Neural progenitor cell (in vitro differentiated cells): ENCODE data around the gene GARIN5A. TPM values are rescaled to one million over a fixed set of nuclear protein-coding genes. Genes with fewer than 3 reads are reported as not detected.

Experiments used
- DNase-seq: peaks from one replicate; pipeline ENCODE4 v3.0.0-alpha.2; 2016; ENCODE audit warnings: low spot score
- H2AFZ ChIP-seq: fragments of 200-600 bp; sonication (generic); replicated peaks from 2 replicates; pipeline ENCODE4 v1.6.1; 2016; ENCODE audit warnings: antibody characterized with exemption
- H3F3A ChIP-seq: fragments of 200-600 bp; sonication (generic); 2 replicates; pipeline ENCODE4 v1.6.1; 2016; ENCODE audit warnings: antibody characterized with exemption, low read depth
- H3K27ac ChIP-seq: fragments of 200-600 bp; sonication (generic); 2 replicates; pipeline ENCODE4 v1.5.1; 2016; ENCODE audit warnings: mild to moderate bottlenecking
- H3K27me3 ChIP-seq: fragments of 200-600 bp; sonication (generic); 2 replicates; pipeline ENCODE4 v1.6.1; 2016; ENCODE audit warnings: mild to moderate bottlenecking, moderate library complexity
- H3K36me3 ChIP-seq: fragments of 200-600 bp; sonication (generic); 2 replicates; pipeline ENCODE4 v1.5.1; 2016
- H3K4me1 ChIP-seq: fragments of 200-600 bp; sonication (generic); 2 replicates; pipeline ENCODE4 v1.6.1; 2016; ENCODE audit warnings: mixed run types
- H3K4me2 ChIP-seq: fragments of 200-600 bp; sonication (generic); 2 replicates; pipeline ENCODE4 v1.6.1; 2016
- H3K4me3 ChIP-seq: fragments of 200-600 bp; sonication (generic); 2 replicates; pipeline ENCODE4 v1.5.1; 2016
- H3K79me2 ChIP-seq: fragments of 200-600 bp; sonication (generic); 2 replicates; pipeline ENCODE4 v1.6.1; 2016; ENCODE audit warnings: low read depth
- H3K9ac ChIP-seq: fragments of 200-600 bp; sonication (generic); 2 replicates; pipeline ENCODE4 v1.6.1; 2016
- H3K9me3 ChIP-seq: fragments of 200-600 bp; sonication (generic); 2 replicates; pipeline ENCODE4 v1.5.1; 2016; ENCODE audit warnings: low read depth
- H4K20me1 ChIP-seq: fragments of 200-600 bp; sonication (generic); 2 replicates; pipeline ENCODE4 v1.6.1; 2016; ENCODE audit warnings: low read depth
- H3K27ac Mint-ChIP-seq: 3 replicates; pipeline ENCODE4 v1.8.0; 2021; ENCODE audit warnings: mixed read lengths
- H3K27me3 Mint-ChIP-seq: 2 replicates; pipeline ENCODE4 v1.8.0; 2022; ENCODE audit warnings: low read depth, mild to moderate bottlenecking, inconsistent platforms, moderate library complexity, mixed read lengths; ENCODE audit not compliant: insufficient read depth
- H3K36me3 Mint-ChIP-seq: 3 replicates; pipeline ENCODE4 v1.8.0; 2021; ENCODE audit warnings: mixed read lengths
- H3K4me1 Mint-ChIP-seq: 3 replicates; pipeline ENCODE4 v1.8.0; 2021; ENCODE audit warnings: mixed read lengths
- H3K4me3 Mint-ChIP-seq: 3 replicates; pipeline ENCODE4 v1.8.0; 2021; ENCODE audit warnings: mild to moderate bottlenecking, moderate library complexity, mixed read lengths
- H3K9me3 Mint-ChIP-seq: 3 replicates; pipeline ENCODE4 v1.8.0; 2020; ENCODE audit warnings: mixed read lengths
- CTCF ChIP-seq: fragments of 200-600 bp; sonication (generic); IDR thresholded peaks from 2 replicates; pipeline ENCODE4 v1.5.1; 2017; ENCODE audit warnings: antibody characterized with exemption, mild to moderate bottlenecking
- EZH2 ChIP-seq: fragments of 200-600 bp; sonication (generic); IDR thresholded peaks from 2 replicates; pipeline ENCODE4 v1.6.1; 2017; ENCODE audit warnings: antibody characterized with exemption, mild to moderate bottlenecking, moderate library complexity
- EZH2phosphoT487 ChIP-seq: fragments of 200-600 bp; sonication (generic); IDR thresholded peaks from 2 replicates; pipeline ENCODE4 v1.6.1; 2017; ENCODE audit warnings: antibody characterized with exemption
- total RNA-seq: library from RNA; depleted of rRNA; stranded (reverse); fragments of >200 nt; gene quantifications from 2 replicates; pipeline ENCODE4 v1.2.3, GENCODE V29; 2015; ENCODE audit warnings: low replicate concordance

The GARIN5A gene
- total RNA-seq, 1 donor from 2014 or later, result 5.6 TPM

- H3K9me3 ChIP-seq, result peaks cover 9% of the 10 kb centered on the region
- H3K79me2 ChIP-seq, result no peaks in the 10 kb centered on the region
- H3K27me3 Mint-ChIP-seq, result peaks cover 27% of the 10 kb centered on the region
- no peaks in the 10 kb centered on the region for H3K4me1 ChIP-seq
- DNase-seq, result no peak
- no peak overlapping the region for H3K9ac ChIP-seq
- peak overlapping the region; percentile 14 for H3K4me3 Mint-ChIP-seq
- no peak overlapping the region for H3K4me2 ChIP-seq
- H3K4me1 Mint-ChIP-seq, result peaks cover 36% of the 10 kb centered on the region
- no peaks in the 10 kb centered on the region for H4K20me1 ChIP-seq
- peaks cover 21% of the 10 kb centered on the region for H3K9me3 Mint-ChIP-seq
- no peak overlapping the region for H3K27ac ChIP-seq
- peaks cover 17% of the 10 kb centered on the region for H3K36me3 Mint-ChIP-seq
- H3K36me3 ChIP-seq, result no peaks in the 10 kb centered on the region
- no peak overlapping the region for H2AFZ ChIP-seq
- H3K4me3 ChIP-seq, result no peak overlapping the region
- no peak for TF ChIP-seq CTCF
- no peak for TF ChIP-seq EZH2
- TF ChIP-seq EZH2phosphoT487, result no peak
- peaks cover 5% of the 10 kb centered on the region for H3F3A ChIP-seq
- H3K27ac Mint-ChIP-seq, result no peak overlapping the region
- H3K27me3 ChIP-seq, result peaks cover 91% of the 10 kb centered on the region
These were observed 13.8 kb upstream of the GARIN5A start for GRCh38 chr19:50490411-50490811.

- Mint-ChIP-seq H3K4me1 (peaks cover 36% of the 10 kb centered on the region), H3K9me3 (peaks cover 23% of the 10 kb centered on the region), H3K36me3 (peaks cover 20% of the 10 kb centered on the region), H3K27ac (peak overlapping the region; percentile 8), H3K27me3 (peaks cover 27% of the 10 kb centered on the region), H3K4me3 (no peak overlapping the region)
- H3K36me3 ChIP-seq, result no peaks in the 10 kb centered on the region
- H3K4me3 ChIP-seq, result no peak overlapping the region
- H4K20me1 ChIP-seq, result no peaks in the 10 kb centered on the region
- H3K9ac ChIP-seq, result no peak overlapping the region
- H3K27me3 ChIP-seq, result peaks cover 82% of the 10 kb centered on the region
- TF ChIP-seq CTCF, result no peak
- no peak for TF ChIP-seq EZH2phosphoT487
- no peak for TF ChIP-seq EZH2
- peaks cover 9% of the 10 kb centered on the region for H3K9me3 ChIP-seq
- no peaks in the 10 kb centered on the region for H3K4me1 ChIP-seq
- peaks cover 8% of the 10 kb centered on the region for H3F3A ChIP-seq
- peak overlapping the region; percentile 16 for H3K4me2 ChIP-seq
- H3K79me2 ChIP-seq, result no peaks in the 10 kb centered on the region
- no peak overlapping the region for H3K27ac ChIP-seq
- DNase-seq, result no peak
- no peak overlapping the region for H2AFZ ChIP-seq
These were observed 12.9 kb upstream of the GARIN5A start for GRCh38 chr19:50489461-50490011.

GRCh38 chr19:50488389-50489194, 11.9 kb upstream of the GARIN5A start:
- Histone ChIP-seq H3K9ac (no peak overlapping the region), H3K9me3 (peaks cover 9% of the 10 kb centered on the region), H4K20me1 (no peaks in the 10 kb centered on the region), H3K27me3 (peaks cover 73% of the 10 kb centered on the region), H3F3A (peaks cover 11% of the 10 kb centered on the region), H3K4me2 (no peak overlapping the region), H3K27ac (no peak overlapping the region), H3K4me3 (no peak overlapping the region), H2AFZ (no peak overlapping the region), H3K79me2 (no peaks in the 10 kb centered on the region), H3K36me3 (no peaks in the 10 kb centered on the region), H3K4me1 (no peaks in the 10 kb centered on the region)
- Mint-ChIP-seq H3K9me3 (peaks cover 23% of the 10 kb centered on the region), H3K27ac (no peak overlapping the region), H3K4me1 (peaks cover 36% of the 10 kb centered on the region), H3K36me3 (peaks cover 20% of the 10 kb centered on the region), H3K4me3 (no peak overlapping the region), H3K27me3 (peaks cover 25% of the 10 kb centered on the region)
- DNase-seq, result no peak
- TF ChIP-seq CTCF (no peak), EZH2 (no peak), EZH2phosphoT487 (no peak)
